ENCODE results near the gene SIDT1.

- TF ChIP-seq CTBP1 (IDR thresholded peaks at IDR 0.05; ENCODE audit: borderline replicate concordance) (no peak), FOXK2 (IDR thresholded peaks at IDR 0.05) (no peak), BHLHE40 (IDR thresholded peaks at IDR 0.05; ENCODE audit: borderline replicate concordance) (no peak), SUZ12 (IDR thresholded peaks at IDR 0.05) (no peak), FOXM1 (IDR thresholded peaks at IDR 0.05; ENCODE audit: borderline replicate concordance) (no peak), ZNF384 (IDR thresholded peaks at IDR 0.05) (no peak), ELF4 (IDR thresholded peaks at IDR 0.05) (no peak), FOXA1 (IDR thresholded peaks at IDR 0.05) (no peak), SP1 (IDR thresholded peaks at IDR 0.05) (no peak)
Measured at GRCh38 chr3:113499081-113499480, 33.3 kb upstream of the SIDT1 start.
